Neural cell (in vitro differentiated cells): ENCODE data around the gene ROR2. TPM values are rescaled to one million over a fixed set of nuclear protein-coding genes. Genes with fewer than 3 reads are reported as not detected.

Experiments
- H2AFZ ChIP-seq: fragments of 200-600, 300-800 bp; sonication (generic), shearing (Covaris generic); 2 replicates; pipeline ENCODE4 v1.6.0; 2014; ENCODE audit warnings: low read depth, mild to moderate bottlenecking, antibody characterized with exemption, low read length, moderate library complexity
- H3F3A ChIP-seq: fragments of 200-600 bp; shearing (Covaris generic); 2 replicates; pipeline ENCODE4 v1.6.1; 2016; ENCODE audit warnings: mild to moderate bottlenecking, moderate library complexity, mixed read lengths, antibody characterized with exemption, low read length; ENCODE audit not compliant: insufficient read depth, poor library complexity, severe bottlenecking
- H3K27ac ChIP-seq: fragments of 200-600, 300-800 bp; sonication (generic), shearing (Covaris generic); 2 replicates; pipeline ENCODE4 v1.5.1; 2014; ENCODE audit warnings: mild to moderate bottlenecking, low read length, moderate library complexity
- H3K27me3 ChIP-seq: fragments of 300-800, 200-600 bp; sonication (generic), shearing (Covaris generic); 2 replicates; pipeline ENCODE4 v1.6.0; 2014; ENCODE audit warnings: mild to moderate bottlenecking, low read depth, low read length, moderate library complexity; ENCODE audit not compliant: insufficient read depth
- H3K36me3 ChIP-seq: fragments of 300-800, 200-600 bp; sonication (generic), shearing (Covaris generic); 2 replicates; pipeline ENCODE4 v1.5.1; 2014; ENCODE audit warnings: mild to moderate bottlenecking, antibody characterized with exemption, low read length, moderate library complexity; ENCODE audit not compliant: insufficient read depth
- H3K4me2 ChIP-seq: fragments of 300-800, 200-600 bp; sonication (generic), shearing (Covaris generic); 2 replicates; pipeline ENCODE4 v1.6.0; 2014; ENCODE audit warnings: mild to moderate bottlenecking, low read length
- H3K4me3 ChIP-seq: fragments of 300-800, 200-600 bp; sonication (generic), shearing (Covaris generic); 2 replicates; pipeline ENCODE4 v1.5.1; 2014; ENCODE audit warnings: mild to moderate bottlenecking, low read length, moderate library complexity
- H3K79me2 ChIP-seq: fragments of 200-600 bp; shearing (Covaris generic); replicated peaks from 2 replicates; pipeline ENCODE4 v1.6.0; 2014; ENCODE audit warnings: mild to moderate bottlenecking, low read length, moderate library complexity; ENCODE audit not compliant: insufficient read depth
- H3K9ac ChIP-seq: fragments of 300-800, 200-600 bp; sonication (generic), shearing (Covaris generic); 2 replicates; pipeline ENCODE4 v1.6.1; 2016; ENCODE audit warnings: mild to moderate bottlenecking, low read length, mixed read lengths
- H3K9me2 ChIP-seq: fragments of 200-600 bp; shearing (Covaris generic); 2 replicates; pipeline ENCODE4 v1.6.1; 2016; ENCODE audit warnings: mild to moderate bottlenecking, low read length, mixed read lengths; ENCODE audit not compliant: insufficient read depth
- H3K9me3 ChIP-seq: fragments of 200-600, 300-800 bp; sonication (generic), shearing (Covaris generic); 2 replicates; pipeline ENCODE4 v1.6.1; 2016; ENCODE audit warnings: mild to moderate bottlenecking, mixed run types, low read length, moderate library complexity, mixed read lengths
- H4K20me1 ChIP-seq: fragments of 200-600 bp; shearing (Covaris generic); 2 replicates; pipeline ENCODE4 v1.6.1; 2016; ENCODE audit warnings: mild to moderate bottlenecking, mixed run types; ENCODE audit not compliant: insufficient read depth
- CTCF ChIP-seq: fragments of 450-650 bp; IDR thresholded peaks from 2 replicates; pipeline ENCODE4 v1.5.1; 2014; ENCODE audit warnings: antibody characterized with exemption, mild to moderate bottlenecking, moderate library complexity; ENCODE audit not compliant: poor library complexity, severe bottlenecking
- EP300 ChIP-seq: fragments of 450-650 bp; conservative IDR thresholded peaks from 2 replicates; pipeline ENCODE4 v1.6.1; 2014; ENCODE audit warnings: antibody characterized with exemption, mild to moderate bottlenecking, moderate library complexity; ENCODE audit not compliant: poor library complexity, severe bottlenecking
- EZH2 ChIP-seq: fragments of 200-600, 300-800 bp; shearing (Covaris generic), sonication (generic); IDR thresholded peaks from 2 replicates; pipeline ENCODE4 v1.6.1; 2014; ENCODE audit warnings: antibody characterized with exemption, low read length, borderline replicate concordance, mild to moderate bottlenecking; ENCODE audit not compliant: insufficient read depth, poor library complexity, severe bottlenecking
- MXI1 ChIP-seq: fragments of 450-650 bp; conservative IDR thresholded peaks from 2 replicates; pipeline ENCODE4 v1.6.1; 2014; ENCODE audit warnings: antibody characterized with exemption, mild to moderate bottlenecking; ENCODE audit not compliant: poor library complexity, severe bottlenecking
- POLR2AphosphoS5 ChIP-seq: IDR thresholded peaks from 2 replicates; pipeline ENCODE4 v1.6.1; 2012
- RAD21 ChIP-seq: fragments of 450-650 bp; conservative IDR thresholded peaks from 2 replicates; pipeline ENCODE4 v1.6.1; 2014; ENCODE audit warnings: antibody characterized with exemption, mild to moderate bottlenecking, moderate library complexity
- REST ChIP-seq: IDR thresholded peaks from 2 replicates; pipeline ENCODE4 v1.6.1; 2012; ENCODE audit warnings: borderline replicate concordance
- SMC3 ChIP-seq: fragments of 450-650 bp; conservative IDR thresholded peaks from 2 replicates; pipeline ENCODE4 v1.6.1; 2014; ENCODE audit warnings: antibody characterized with exemption, mild to moderate bottlenecking, moderate library complexity; ENCODE audit not compliant: poor library complexity
- TAF1 ChIP-seq: IDR thresholded peaks from 2 replicates; pipeline ENCODE4 v1.6.1; 2012; ENCODE audit warnings: low read depth
- polyA plus RNA-seq: library from polyadenylated mRNA; depleted of rRNA; stranded (reverse); fragments of >200 nt; gene quantifications from 2 replicates; pipeline ENCODE4 v1.2.3, GENCODE V29; 2014

ROR2 gene
- polyA plus RNA-seq, 1 donor from 2014 or later, result 0.33 TPM

- H3K4me2 ChIP-seq, result no peak overlapping the region
- TF ChIP-seq TAF1 (no peak), EZH2 (no peak), EP300 (no peak), REST (no peak), MXI1 (no peak), CTCF (no peak), RAD21 (no peak), SMC3 (no peak), POLR2AphosphoS5 (no peak)
- H3K27ac ChIP-seq, result no peak overlapping the region
- H3K9me2 ChIP-seq, result no peaks in the 10 kb centered on the region
- no peak overlapping the region for H3K4me3 ChIP-seq
- H2AFZ ChIP-seq, result no peak overlapping the region
- H4K20me1 ChIP-seq, result no peaks in the 10 kb centered on the region
- H3K36me3 ChIP-seq, result no peaks in the 10 kb centered on the region
- H3F3A ChIP-seq, result no peaks in the 10 kb centered on the region
- H3K9me3 ChIP-seq, result no peaks in the 10 kb centered on the region
- no peaks in the 10 kb centered on the region for H3K27me3 ChIP-seq
- H3K9ac ChIP-seq, result no peak overlapping the region
- no peaks in the 10 kb centered on the region for H3K79me2 ChIP-seq
Measured at GRCh38 chr9:91744114-91744513, 205.9 kb downstream of the ROR2 start.

- H4K20me1 ChIP-seq, result no peaks in the 10 kb centered on the region
- no peak overlapping the region for H3K27ac ChIP-seq
- no peaks in the 10 kb centered on the region for H3K79me2 ChIP-seq
- no peaks in the 10 kb centered on the region for H3K9me2 ChIP-seq
- no peak overlapping the region for H3K9ac ChIP-seq
- H3K36me3 ChIP-seq, result no peaks in the 10 kb centered on the region
- no peaks in the 10 kb centered on the region for H3F3A ChIP-seq
- H3K4me3 ChIP-seq, result no peak overlapping the region
- no peak overlapping the region for H2AFZ ChIP-seq
- H3K9me3 ChIP-seq, result no peaks in the 10 kb centered on the region
- TF ChIP-seq MXI1, result no peak
- no peak for TF ChIP-seq POLR2AphosphoS5
- no peaks in the 10 kb centered on the region for H3K27me3 ChIP-seq
- no peak overlapping the region for H3K4me2 ChIP-seq
Measured at GRCh38 chr9:91741522-91741921, 208.5 kb downstream of the ROR2 start.

- no peak overlapping the region for H2AFZ ChIP-seq
- H3K4me2 ChIP-seq, result no peak overlapping the region
- H3K27me3 ChIP-seq, result no peaks in the 10 kb centered on the region
- no peaks in the 10 kb centered on the region for H3K79me2 ChIP-seq
- no peak overlapping the region for H3K9ac ChIP-seq
- TF ChIP-seq TAF1 (no peak), EZH2 (no peak), SMC3 (no peak), REST (no peak), EP300 (no peak), POLR2AphosphoS5 (no peak), RAD21 (no peak), CTCF (no peak), MXI1 (no peak)
- H3K9me2 ChIP-seq, result no peaks in the 10 kb centered on the region
- no peak overlapping the region for H3K4me3 ChIP-seq
- H3F3A ChIP-seq, result no peaks in the 10 kb centered on the region
- no peak overlapping the region for H3K27ac ChIP-seq
- H4K20me1 ChIP-seq, result no peaks in the 10 kb centered on the region
- no peaks in the 10 kb centered on the region for H3K36me3 ChIP-seq
- no peaks in the 10 kb centered on the region for H3K9me3 ChIP-seq
Measured at GRCh38 chr9:91740701-91741100, 209.3 kb downstream of the ROR2 start.
